ENCODE measurements around the gene HSPB8. TPM values are rescaled to one million over a fixed set of nuclear protein-coding genes. Genes with fewer than 3 reads are reported as not detected.

Gene HSPB8
- total and polyA plus RNA-seq, 7 donors, result 2.1 to 485 (median 311) TPM

DNA sequence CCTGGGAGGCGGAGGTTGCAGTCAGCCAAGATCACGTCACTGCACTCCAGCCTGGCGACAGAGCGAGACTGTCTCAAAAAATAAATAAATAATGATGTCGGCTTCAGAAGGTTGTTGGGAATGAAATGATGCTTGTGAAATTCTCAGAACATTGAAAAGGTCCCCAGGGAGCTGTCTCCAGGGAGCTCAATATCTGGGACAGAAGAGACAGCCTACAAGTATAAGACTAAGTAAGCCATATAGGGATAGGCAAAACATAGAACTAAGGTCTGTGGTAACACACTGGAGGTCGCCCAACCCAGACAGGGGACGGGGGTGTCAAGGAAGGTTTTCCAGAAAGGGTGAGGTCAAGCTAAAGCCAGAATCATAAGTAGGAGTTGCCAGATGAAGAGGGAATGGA is 29.5 kb upstream of the HSPB8 start:
- no peak overlapping the region for H3K27ac ChIP-seq
- H3K4me1 ChIP-seq, result no peaks in the 10 kb centered on the region
- H3K4me3 ChIP-seq, result no peak overlapping the region
- WGBS, 2 donors, result 80 to 91% methylated on average over 7 of the region's 7 CpGs
- intact Hi-C loops (cut with DNase I), result no loop called here
- no peaks in the 10 kb centered on the region for H3K36me3 ChIP-seq
- TF ChIP-seq POLR2A (IDR thresholded peaks at IDR 0.05) (no peak), POLR2AphosphoS5 (IDR thresholded peaks at IDR 0.05) (no peak), EP300 (IDR thresholded peaks at IDR 0.05) (no peak), CTCF (IDR thresholded peaks at IDR 0.05) (no peak)
- DNase-seq, result no peak
- H3K27me3 ChIP-seq, result no peaks in the 10 kb centered on the region
- peaks cover 0 to 10% (median 5%) of the 10 kb centered on the region in 4 donors for H3K9me3 ChIP-seq

DNA sequence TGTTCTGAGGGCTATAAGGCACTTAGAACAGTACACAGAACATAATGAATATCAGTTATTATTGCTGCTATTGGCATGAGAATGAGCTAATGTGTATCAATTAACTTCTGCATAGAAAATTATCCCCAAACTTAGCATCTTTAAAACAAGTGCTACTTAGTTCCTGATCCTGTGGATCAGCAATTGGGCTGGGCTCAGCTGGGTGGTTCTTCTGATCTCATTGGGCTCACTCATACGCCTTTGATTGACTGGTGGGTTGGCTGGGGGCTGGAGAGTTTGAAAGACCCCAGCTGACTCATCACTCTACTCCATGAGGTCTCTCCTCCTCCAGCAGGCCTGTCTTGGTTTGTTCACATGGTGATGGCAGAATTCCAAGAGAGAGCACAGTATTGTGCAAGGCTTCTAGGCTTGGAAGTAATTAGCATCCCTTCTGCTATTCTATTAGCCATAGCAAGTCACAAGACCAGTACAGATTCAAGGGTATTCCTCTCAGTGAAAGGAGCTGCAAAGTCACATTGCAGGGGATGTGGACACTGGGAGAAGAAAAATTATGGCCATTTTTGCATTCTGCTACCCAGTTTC is 27.2 kb upstream of the HSPB8 start:
- Histone ChIP-seq H3K36me3 (no peaks in the 10 kb centered on the region), H3K27ac (no peak overlapping the region), H3K4me1 (no peaks in the 10 kb centered on the region), H3K27me3 (no peaks in the 10 kb centered on the region), H3K9me3 (peaks cover 0 to 10% (median 5%) of the 10 kb centered on the region in 4 donors), H3K4me3 (no peak overlapping the region)
- no peak for DNase-seq
- TF ChIP-seq POLR2AphosphoS5 (IDR thresholded peaks at IDR 0.05) (no peak), EP300 (IDR thresholded peaks at IDR 0.05) (no peak), POLR2A (IDR thresholded peaks at IDR 0.05) (no peak), CTCF (IDR thresholded peaks at IDR 0.05) (no peak)
- 85 to 95% methylated on average over 1 of the region's 1 CpG for WGBS, 2 donors
- intact Hi-C loops (cut with DNase I), result no loop called here

- H3K9me3 ChIP-seq, result peaks cover 0 to 10% (median 5%) of the 10 kb centered on the region in 4 donors
- peak overlapping the region in 1 of 4 donors; percentile 3 for H3K4me3 ChIP-seq
- no peaks in the 10 kb centered on the region for H3K27me3 ChIP-seq
- no peak for TF ChIP-seq EP300 (IDR thresholded peaks at IDR 0.05)
- no peak for TF ChIP-seq POLR2A (IDR thresholded peaks at IDR 0.05)
- no peak for TF ChIP-seq CTCF (IDR thresholded peaks at IDR 0.05)
- no peak for TF ChIP-seq POLR2AphosphoS5 (IDR thresholded peaks at IDR 0.05)
- H3K36me3 ChIP-seq, result no peaks in the 10 kb centered on the region
- intact Hi-C loops (cut with DNase I), result no loop called here
- H3K4me1 ChIP-seq, result no peaks in the 10 kb centered on the region
- DNase-seq, result peak; percentile 76
- H3K27ac ChIP-seq, result no peak overlapping the region
- 26 to 48% methylated on average over 49 of the region's 49 CpGs for WGBS, 2 donors
Observed at GRCh38 chr12:119153477-119154434, 25.0 kb upstream of the HSPB8 start.

- 58 to 65% methylated on average over 11 of the region's 11 CpGs for WGBS, 2 donors
- no peak for TF ChIP-seq EP300 (IDR thresholded peaks at IDR 0.05)
- no peak for TF ChIP-seq POLR2AphosphoS5 (IDR thresholded peaks at IDR 0.05)
- no peak for TF ChIP-seq CTCF (IDR thresholded peaks at IDR 0.05)
- no peak for TF ChIP-seq POLR2A (IDR thresholded peaks at IDR 0.05)
- H3K27me3 ChIP-seq, result no peaks in the 10 kb centered on the region
- H3K4me1 ChIP-seq, result no peaks in the 10 kb centered on the region
- peaks cover 0 to 10% (median 5%) of the 10 kb centered on the region in 4 donors for H3K9me3 ChIP-seq
- H3K27ac ChIP-seq, result no peak overlapping the region
- intact Hi-C loops (cut with DNase I), result no loop called here
- no peaks in the 10 kb centered on the region for H3K36me3 ChIP-seq
- DNase-seq, result no peak
- no peak overlapping the region for H3K4me3 ChIP-seq
Observed at GRCh38 chr12:119154435-119154818, 24.3 kb upstream of the HSPB8 start.

Measured in sigmoid colon (tissue), 7 donors.